GM20000 (cell line): Measurements from ENCODE around the gene ADSL.
A peak's percentile ranks its signal among the peaks of the same experiment; 100 is the strongest.

Source experiments
- DNase-seq: peaks from one replicate; pipeline ENCODE4 v3.0.0; 2012; ENCODE audit warnings: low spot score
- CTCF ChIP-seq: IDR thresholded peaks from 2 replicates; pipeline ENCODE4 v1.5.1; 2012; ENCODE audit warnings: mild to moderate bottlenecking, control low read depth; ENCODE audit errors: extremely low read depth, missing control alignments

The ADSL gene

GRCh38 chr22:40408718-40409612 is 62.7 kb downstream of the ADSL start:
- no peak for DNase-seq
- TF ChIP-seq CTCF, result no peak

- DNase-seq, result no peak
- TF ChIP-seq CTCF, result no peak
Measured at GRCh38 chr22:40409613-40410113, 63.4 kb downstream of the ADSL start.

GRCh38 chr22:40410272-40410671 is 64.0 kb downstream of the ADSL start:
- no peak for TF ChIP-seq CTCF
- no peak for DNase-seq

GRCh38 chr22:40410731-40411505 is 64.6 kb downstream of the ADSL start:
- DNase-seq, result no peak

GRCh38 chr22:40411506-40411861 is 65.2 kb downstream of the ADSL start:
- no peak for DNase-seq
- TF ChIP-seq CTCF, result no peak

More at GRCh38 chr22:40410731-40411505, 64.6 kb downstream of the ADSL start:
- TF ChIP-seq CTCF, result no peak

- peak; percentile 79 for DNase-seq
- TF ChIP-seq CTCF, result no peak
Measured at GRCh38 chr22:40412441-40412840, 66.1 kb downstream of the ADSL start.

GRCh38 chr22:40413873-40414272 is 67.6 kb downstream of the ADSL start:
- TF ChIP-seq CTCF, result no peak
- no peak for DNase-seq
